Thoracic aorta (tissue), 2 donors: ENCODE measurements around the gene LYZ. TPM values are rescaled to one million over a fixed set of nuclear protein-coding genes. Genes with fewer than 3 reads are reported as not detected.

Source experiments
- ATAC-seq: fragments of 150-250 bp; one replicate; pipeline ENCODE4 v1.8.0; 2017; ENCODE audit warnings: low read depth; ENCODE audit not compliant: insufficient number of reproducible peaks, low FRiP score
- DNase-seq: peaks from one replicate; pipeline ENCODE4 v3.0.0-alpha.2; 2020; ENCODE audit warnings: low spot score
- H3K27ac ChIP-seq, 2 donors: fragments of 200-600 bp; sonication (generic); 1 replicate in 1 of 2; 2 replicates in 1 of 2; pipeline ENCODE4 v1.5.1; 2016; ENCODE audit warnings: mild to moderate bottlenecking in 2 of 2, moderate library complexity in 2 of 2
- H3K27me3 ChIP-seq: fragments of 200-600 bp; sonication (generic); replicated peaks from 2 replicates; pipeline ENCODE4 v1.6.0; 2016; ENCODE audit warnings: mild to moderate bottlenecking; ENCODE audit not compliant: insufficient read depth
- H3K36me3 ChIP-seq: fragments of 200-600 bp; sonication (generic); one replicate; pipeline ENCODE4 v1.5.1; 2016
- H3K4me1 ChIP-seq, 2 donors: fragments of 200-600 bp; sonication (generic); 1 replicate in 1 of 2; 2 replicates in 1 of 2; pipeline versions ENCODE4 v1.5.1 to v1.6.0; 2016; ENCODE audit warnings: low read depth in 2 of 2, mild to moderate bottlenecking in 1 of 2; ENCODE audit not compliant: control insufficient read depth in 1 of 2
- H3K4me3 ChIP-seq: fragments of 200-600 bp; sonication (generic); 2 replicates; pipeline ENCODE4 v1.5.1; 2016; ENCODE audit warnings: mild to moderate bottlenecking
- H3K9me3 ChIP-seq: fragments of 200-600 bp; sonication (generic); 2 replicates; pipeline ENCODE4 v1.5.1; 2016
- CTCF ChIP-seq: fragments of 200-600 bp; sonication (generic); IDR thresholded peaks from one replicate; pipeline ENCODE4 v1.5.1; 2019; ENCODE audit warnings: antibody characterized with exemption
- total RNA-seq, 2 donors: library from RNA; depleted of rRNA; stranded (reverse); fragments of >200 nt; gene quantifications; one replicate each; pipeline versions ENCODE4 v1.1.0 to v1.2.3, GENCODE V29; 2016

The LYZ gene
- total RNA-seq, 2 donors from 2014 or later = 91.2 to 99.9 TPM

- Histone ChIP-seq H3K9me3 (no peaks in the 10 kb centered on the region), H3K27me3 (no peaks in the 10 kb centered on the region), H3K4me1 (no peaks in the 10 kb centered on the region), H3K27ac (no peak overlapping the region), H3K4me3 (no peak overlapping the region), H3K36me3 (no peaks in the 10 kb centered on the region)
- DNase-seq = no peak
- no peak for ATAC-seq
- no peak for TF ChIP-seq CTCF
These were observed 10.7 kb upstream of the LYZ start for GRCh38 chr12:69337311-69338090.

- Histone ChIP-seq H3K4me1 (no peaks in the 10 kb centered on the region), H3K9me3 (no peaks in the 10 kb centered on the region), H3K27me3 (no peaks in the 10 kb centered on the region), H3K36me3 (no peaks in the 10 kb centered on the region), H3K27ac (no peak overlapping the region), H3K4me3 (no peak overlapping the region)
- DNase-seq (no peak), ATAC-seq (no peak)
- no peak for TF ChIP-seq CTCF
These were observed 9.9 kb upstream of the LYZ start for GRCh38 chr12:69338120-69338859.

- Histone ChIP-seq H3K27ac (no peak overlapping the region), H3K36me3 (no peaks in the 10 kb centered on the region), H3K27me3 (no peaks in the 10 kb centered on the region), H3K4me3 (no peak overlapping the region), H3K4me1 (no peaks in the 10 kb centered on the region), H3K9me3 (no peaks in the 10 kb centered on the region)
- no peak for TF ChIP-seq CTCF
- DNase-seq (no peak), ATAC-seq (no peak)
These were observed 9.2 kb upstream of the LYZ start for GRCh38 chr12:69338936-69339335.

GRCh38 chr12:69339999-69340398 lies 8.2 kb upstream of the LYZ start:
- H3K27me3 ChIP-seq = no peaks in the 10 kb centered on the region
- H3K4me3 ChIP-seq = no peak overlapping the region
- no peaks in the 10 kb centered on the region for H3K4me1 ChIP-seq
- DNase-seq = no peak
- ATAC-seq = no peak
- H3K9me3 ChIP-seq = no peaks in the 10 kb centered on the region
- no peaks in the 10 kb centered on the region for H3K36me3 ChIP-seq
- H3K27ac ChIP-seq = no peak overlapping the region
- TF ChIP-seq CTCF = no peak

GRCh38 chr12:69341328-69341727 lies 6.9 kb upstream of the LYZ start:
- Histone ChIP-seq H3K9me3 (no peaks in the 10 kb centered on the region), H3K36me3 (no peaks in the 10 kb centered on the region), H3K4me3 (no peak overlapping the region), H3K4me1 (no peaks in the 10 kb centered on the region), H3K27ac (no peak overlapping the region), H3K27me3 (no peaks in the 10 kb centered on the region)
- DNase-seq = no peak
- ATAC-seq = no peak
- TF ChIP-seq CTCF = no peak
